Heart left ventricle (tissue), 13 donors: Measurements from ENCODE around the gene ALOX15.

ENCODE experiments used
- POLR2A ChIP-seq, 2 donors: fragments of 450-650 bp; IDR thresholded peaks; one replicate each; pipeline ENCODE4 v1.6.1; 2017; ENCODE audit warnings: antibody characterized with exemption in 2 of 2, mild to moderate bottlenecking in 2 of 2, moderate library complexity in 2 of 2
- TF ChIP-seq, protein P1 (sequence below), 12 donors: fragments of 200-600 bp; sonication (generic) in 4 of 12; IDR thresholded peaks; one replicate each; pipeline versions ENCODE4 v1.5.0 to v1.8.0; 2018 to 2022; ENCODE audit warnings: antibody characterized with exemption in 12 of 12, mild to moderate bottlenecking in 5 of 12
- donor health status: ischemic (EF 13 %, LVEDD 7.1; RV severe dilation, severe dysfunction).
- donor health status: DM: no; HTN: yes; CAD: no.
- donor health status: DM: no; HTN: no; CAD: no.
- donor health status: ischemic (EF 25% LVEDD 6.9; RV normal size, moderate dysfunction).
- donor health status: ischemic (EF 25% LVEDD 5.7; RV mildly dilated, moderate dysfunction).
- donor health status: ischemic (EF 35%, LVEDD 5.7; RV mildly dilated, moderate dysfunction).
- donor health status: nonischemic (EF 11% LVEDD 7.7; RV severe dilation, severe dysfunction).
- donor health status: DM: yes; HTN: yes; CAD: no.
- donor health status: PGD.
- donor health status: ischemic (EF 29% LVEDD 5.4; RV normal size, mild dysfunction).
- donor health status: nonischemic (EF 23%, LVEDD 6.1; RV moderate dilation, normal function).

DNA sequence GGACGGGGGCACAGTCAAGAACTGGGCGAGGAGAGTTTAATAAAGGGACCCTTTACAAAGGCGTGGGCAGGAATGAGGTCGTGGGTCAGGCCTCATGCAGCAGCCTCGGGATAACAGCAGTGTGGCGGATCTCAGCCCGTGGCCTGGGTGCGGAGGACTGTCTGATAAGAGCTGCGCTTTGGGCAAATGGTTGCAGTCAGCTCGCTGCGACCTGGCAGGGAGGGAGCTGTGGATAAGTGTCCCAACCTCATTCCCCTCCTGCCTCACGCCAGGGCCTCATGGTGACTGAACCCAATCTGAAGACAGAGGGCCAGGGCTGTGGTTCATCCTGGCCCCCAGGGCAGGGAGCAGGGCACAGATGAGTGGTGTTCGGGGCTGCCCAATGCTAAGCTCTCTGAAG lies 43.5 kb downstream of the ALOX15 start:
- TF ChIP-seq, protein P1, sequence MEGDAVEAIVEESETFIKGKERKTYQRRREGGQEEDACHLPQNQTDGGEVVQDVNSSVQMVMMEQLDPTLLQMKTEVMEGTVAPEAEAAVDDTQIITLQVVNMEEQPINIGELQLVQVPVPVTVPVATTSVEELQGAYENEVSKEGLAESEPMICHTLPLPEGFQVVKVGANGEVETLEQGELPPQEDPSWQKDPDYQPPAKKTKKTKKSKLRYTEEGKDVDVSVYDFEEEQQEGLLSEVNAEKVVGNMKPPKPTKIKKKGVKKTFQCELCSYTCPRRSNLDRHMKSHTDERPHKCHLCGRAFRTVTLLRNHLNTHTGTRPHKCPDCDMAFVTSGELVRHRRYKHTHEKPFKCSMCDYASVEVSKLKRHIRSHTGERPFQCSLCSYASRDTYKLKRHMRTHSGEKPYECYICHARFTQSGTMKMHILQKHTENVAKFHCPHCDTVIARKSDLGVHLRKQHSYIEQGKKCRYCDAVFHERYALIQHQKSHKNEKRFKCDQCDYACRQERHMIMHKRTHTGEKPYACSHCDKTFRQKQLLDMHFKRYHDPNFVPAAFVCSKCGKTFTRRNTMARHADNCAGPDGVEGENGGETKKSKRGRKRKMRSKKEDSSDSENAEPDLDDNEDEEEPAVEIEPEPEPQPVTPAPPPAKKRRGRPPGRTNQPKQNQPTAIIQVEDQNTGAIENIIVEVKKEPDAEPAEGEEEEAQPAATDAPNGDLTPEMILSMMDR (IDR thresholded peaks at IDR 0.05) = no peak
- no peak for TF ChIP-seq POLR2A (IDR thresholded peaks at IDR 0.05)
